ENCODE data around the gene PPP1R36. TPM values are rescaled to one million over a fixed set of nuclear protein-coding genes. Genes with fewer than 3 reads are reported as not detected.

The PPP1R36 gene
- total and polyA plus RNA-seq, 2 donors (not counting 3 experiments of a cell fraction or from before 2014, with no cell fraction given): 0.28 to 0.60 TPM

DNA sequence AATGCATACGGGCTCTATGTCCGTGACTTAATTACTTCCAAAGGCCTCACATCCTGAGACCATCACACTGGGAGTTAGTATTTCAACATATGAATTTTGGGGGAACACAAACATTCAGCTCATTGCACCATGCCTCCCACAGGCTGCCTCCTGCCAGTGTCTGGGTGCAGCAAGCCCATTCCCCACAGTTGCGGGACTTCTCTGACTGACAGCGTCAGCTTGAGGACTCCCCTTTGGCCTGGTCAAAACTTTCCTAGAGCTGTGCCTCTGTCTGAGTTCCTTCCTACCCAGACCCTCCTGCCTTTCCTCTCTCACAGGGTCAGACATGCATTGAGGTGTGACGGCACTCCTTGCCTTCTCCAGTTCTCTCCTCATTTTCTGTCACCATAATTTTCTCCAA lies 27.4 kb downstream of the PPP1R36 start:
- CTCF ChIA-PET: interaction anchor here (0.6 kb wide), 1 partner anchor 388 kb away, joined by 3 read pairs; no protein-coding TSS in a partner anchor
- Histone ChIP-seq H3K79me2 (ENCODE audit: control insufficient read depth, insufficient read depth, low read length) (no peaks in the 10 kb centered on the region), H3K36me3 (ENCODE audit: control insufficient read depth in 2 of 2, extremely low read depth in 1 of 2, insufficient read depth in 2 of 2, low read length in 2 of 2) (no peaks in the 10 kb centered on the region), H3K9me3 (replicated peaks; ENCODE audit: control insufficient read depth, insufficient read depth, low read length) (no peaks in the 10 kb centered on the region), H3K9me1 (replicated peaks; ENCODE audit: control insufficient read depth, extremely low read depth, insufficient read depth, low read length) (no peaks in the 10 kb centered on the region), H2AFZ (ENCODE audit: low read depth, low read length) (no peak overlapping the region), H3K27ac (ENCODE audit: insufficient read depth, low read depth, low read length) (no peak overlapping the region), H3K27me3 (ENCODE audit: control insufficient read depth in 2 of 2, insufficient read depth in 2 of 2, low read length in 2 of 2) (no peaks in the 10 kb centered on the region), H3K9ac (replicated peaks; ENCODE audit: extremely low read depth, insufficient read depth, low read length) (no peak overlapping the region), H3K4me1 (ENCODE audit: control insufficient read depth, extremely low read depth, insufficient read depth, low read length) (peaks cover 7% of the 10 kb centered on the region), H3K4me2 (ENCODE audit: insufficient read depth, low read length) (no peak overlapping the region), H4K20me1 (replicated peaks; ENCODE audit: control insufficient read depth, extremely low read depth, insufficient read depth, low read length) (no peaks in the 10 kb centered on the region), H3K4me3 (replicated peaks in 1 of 3; ENCODE audit: insufficient read depth in 1 of 3, low read depth in 1 of 3, low read length in 3 of 3) (no peak overlapping the region)
- intact Hi-C loops (cut with micrococcal nuclease) (no loop called here), dilution Hi-C loops (cut with MboI; ENCODE audit: extremely low pct_ligation_motif_present, low sequenced_read_pairs) (no loop called here)
- DNase-seq (ENCODE audit: low read depth, low spot score): no peak
- POLR2A ChIA-PET: no interaction called here
- no peak for FAIRE-seq
- BruUV-seq (replicated peaks): no TSS peak
- TF ChIP-seq EZH2 (IDR thresholded peaks at IDR 0.05; ENCODE audit: borderline replicate concordance, low read depth, low read length, severe bottlenecking) (no peak), POLR2A (IDR thresholded peaks at IDR 0.05; ENCODE audit: low read depth, low read length) (no peak), JUN (IDR thresholded peaks at IDR 0.05; ENCODE audit: borderline replicate concordance, insufficient read depth, insufficient read length, low read depth) (no peak), FOS (IDR thresholded peaks at IDR 0.05; ENCODE audit: borderline replicate concordance, insufficient read depth, low read length) (no peak), GATA2 (IDR thresholded peaks at IDR 0.05; ENCODE audit: insufficient read depth, insufficient read length, low read depth, low read length) (no peak), POLR2AphosphoS5 (IDR thresholded peaks at IDR 0.05; ENCODE audit: insufficient read depth, low read depth, low read length) (no peak), MYC (IDR thresholded peaks at IDR 0.05; ENCODE audit: low read depth, low read length) (no peak)
- TF ChIP-seq, protein P1, sequence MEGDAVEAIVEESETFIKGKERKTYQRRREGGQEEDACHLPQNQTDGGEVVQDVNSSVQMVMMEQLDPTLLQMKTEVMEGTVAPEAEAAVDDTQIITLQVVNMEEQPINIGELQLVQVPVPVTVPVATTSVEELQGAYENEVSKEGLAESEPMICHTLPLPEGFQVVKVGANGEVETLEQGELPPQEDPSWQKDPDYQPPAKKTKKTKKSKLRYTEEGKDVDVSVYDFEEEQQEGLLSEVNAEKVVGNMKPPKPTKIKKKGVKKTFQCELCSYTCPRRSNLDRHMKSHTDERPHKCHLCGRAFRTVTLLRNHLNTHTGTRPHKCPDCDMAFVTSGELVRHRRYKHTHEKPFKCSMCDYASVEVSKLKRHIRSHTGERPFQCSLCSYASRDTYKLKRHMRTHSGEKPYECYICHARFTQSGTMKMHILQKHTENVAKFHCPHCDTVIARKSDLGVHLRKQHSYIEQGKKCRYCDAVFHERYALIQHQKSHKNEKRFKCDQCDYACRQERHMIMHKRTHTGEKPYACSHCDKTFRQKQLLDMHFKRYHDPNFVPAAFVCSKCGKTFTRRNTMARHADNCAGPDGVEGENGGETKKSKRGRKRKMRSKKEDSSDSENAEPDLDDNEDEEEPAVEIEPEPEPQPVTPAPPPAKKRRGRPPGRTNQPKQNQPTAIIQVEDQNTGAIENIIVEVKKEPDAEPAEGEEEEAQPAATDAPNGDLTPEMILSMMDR (IDR thresholded peaks at IDR 0.05; ENCODE audit: extremely low read depth in 1 of 2, insufficient read depth in 1 of 2, low read depth in 1 of 2, low read length in 2 of 2): no peak
- TF ChIP-seq, protein P2, sequence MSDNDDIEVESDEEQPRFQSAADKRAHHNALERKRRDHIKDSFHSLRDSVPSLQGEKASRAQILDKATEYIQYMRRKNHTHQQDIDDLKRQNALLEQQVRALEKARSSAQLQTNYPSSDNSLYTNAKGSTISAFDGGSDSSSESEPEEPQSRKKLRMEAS (IDR thresholded peaks at IDR 0.05; ENCODE audit: insufficient read depth, insufficient read length): no peak
